ENCODE measurements around the gene TMEM164.
A peak's percentile ranks its signal among the peaks of the same experiment; 100 is the strongest.

TMEM164 gene

DNA sequence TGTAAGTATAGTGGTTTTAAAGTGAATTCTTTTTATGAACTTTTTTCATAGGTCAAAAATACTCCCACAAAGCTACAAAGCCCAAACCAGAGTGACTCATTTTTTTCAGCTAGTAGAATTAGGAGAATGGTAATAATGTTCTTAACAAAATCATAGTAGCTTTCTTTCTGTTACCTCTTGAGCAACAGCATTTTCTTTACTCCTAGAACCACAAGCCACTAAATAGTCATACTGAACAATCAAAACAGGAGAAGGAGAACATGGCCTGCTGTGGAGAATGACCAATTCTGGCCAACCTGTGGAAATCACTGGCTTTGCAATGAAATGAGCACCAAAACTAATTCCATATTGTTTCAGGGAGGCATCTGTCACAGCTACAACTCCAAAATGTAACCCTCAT, 202.1 kb downstream of the TMEM164 start:
- H3K27ac ChIP-seq, result no peak overlapping the region
- CTCF ChIA-PET, result interaction anchor here (0.7 kb wide), 1 partner anchor 141 kb away, joined by 3 read pairs; no protein-coding TSS in a partner anchor
- TF ChIP-seq, protein P1, sequence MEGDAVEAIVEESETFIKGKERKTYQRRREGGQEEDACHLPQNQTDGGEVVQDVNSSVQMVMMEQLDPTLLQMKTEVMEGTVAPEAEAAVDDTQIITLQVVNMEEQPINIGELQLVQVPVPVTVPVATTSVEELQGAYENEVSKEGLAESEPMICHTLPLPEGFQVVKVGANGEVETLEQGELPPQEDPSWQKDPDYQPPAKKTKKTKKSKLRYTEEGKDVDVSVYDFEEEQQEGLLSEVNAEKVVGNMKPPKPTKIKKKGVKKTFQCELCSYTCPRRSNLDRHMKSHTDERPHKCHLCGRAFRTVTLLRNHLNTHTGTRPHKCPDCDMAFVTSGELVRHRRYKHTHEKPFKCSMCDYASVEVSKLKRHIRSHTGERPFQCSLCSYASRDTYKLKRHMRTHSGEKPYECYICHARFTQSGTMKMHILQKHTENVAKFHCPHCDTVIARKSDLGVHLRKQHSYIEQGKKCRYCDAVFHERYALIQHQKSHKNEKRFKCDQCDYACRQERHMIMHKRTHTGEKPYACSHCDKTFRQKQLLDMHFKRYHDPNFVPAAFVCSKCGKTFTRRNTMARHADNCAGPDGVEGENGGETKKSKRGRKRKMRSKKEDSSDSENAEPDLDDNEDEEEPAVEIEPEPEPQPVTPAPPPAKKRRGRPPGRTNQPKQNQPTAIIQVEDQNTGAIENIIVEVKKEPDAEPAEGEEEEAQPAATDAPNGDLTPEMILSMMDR (conservative IDR thresholded peaks at IDR 0.05; ENCODE audit: low read depth), result no peak
- no peak for DNase-seq (ENCODE audit: low spot score)
- POLR2A ChIA-PET (ENCODE audit: low non-redundant PET), result no interaction called here

DNA sequence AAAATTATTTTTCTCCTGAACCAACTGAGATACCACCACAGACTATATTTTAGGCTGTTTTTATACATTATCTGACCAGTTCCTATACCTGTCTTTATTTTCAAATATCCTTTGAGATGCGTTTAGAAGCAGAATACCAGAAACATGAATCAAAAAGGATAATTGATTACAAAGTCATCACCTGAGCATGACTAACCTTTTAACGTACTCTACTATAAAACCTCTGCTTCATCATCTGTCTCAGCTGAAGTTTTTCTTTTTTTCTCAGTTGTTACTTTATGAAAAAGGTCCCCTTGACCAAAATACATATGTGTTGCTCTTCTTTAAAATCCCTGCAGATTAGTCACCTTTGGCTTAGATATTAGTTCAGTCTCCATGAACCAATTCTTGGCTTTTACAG, 205.2 kb downstream of the TMEM164 start:
- no peak for DNase-seq (ENCODE audit: low spot score)
- TF ChIP-seq, protein P1 (conservative IDR thresholded peaks at IDR 0.05; ENCODE audit: low read depth), result no peak
- CTCF ChIA-PET, result no interaction called here
- H3K27ac ChIP-seq, result no peak overlapping the region
- POLR2A ChIA-PET (ENCODE audit: low non-redundant PET), result no interaction called here

DNA sequence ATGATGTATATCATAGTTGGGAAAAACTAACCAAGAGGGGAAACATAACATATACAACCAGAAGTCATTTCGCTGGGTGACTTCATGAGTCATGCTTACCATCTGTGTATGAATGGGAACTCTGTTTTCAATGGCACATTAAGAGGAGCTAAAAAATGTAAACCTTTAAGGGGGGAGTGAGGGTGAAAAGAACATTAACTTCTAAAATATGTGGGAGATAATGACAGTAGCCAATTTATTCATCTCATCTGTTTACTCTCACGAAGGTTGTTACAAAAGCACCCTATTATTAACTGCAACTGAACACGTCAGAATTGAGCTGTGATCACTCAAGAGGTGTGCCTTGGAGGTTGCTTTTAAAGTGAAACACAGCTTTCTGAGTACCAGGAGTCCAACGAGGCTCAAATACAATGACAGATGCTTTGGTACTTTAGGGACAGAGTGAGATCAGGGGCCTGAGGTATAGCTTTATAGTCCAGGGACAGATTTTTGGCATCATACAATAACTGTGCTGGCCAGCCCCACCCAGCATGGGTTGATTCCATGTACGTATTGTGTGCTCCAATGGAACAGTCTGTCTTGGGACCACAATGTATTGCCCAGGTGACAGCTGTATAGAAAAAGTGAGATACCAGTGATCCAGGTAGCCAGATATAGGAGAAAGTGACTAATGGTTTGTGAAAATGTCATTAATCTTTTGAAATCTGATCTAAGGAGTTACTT, 207.7 kb downstream of the TMEM164 start:
- H3K27ac ChIP-seq, result no peak overlapping the region
- peak; percentile 52 for DNase-seq (ENCODE audit: low spot score)
- ChIA-PET CTCF (interaction anchor here (0.7 kb wide), 1 partner anchor 55 kb away, joined by 7 read pairs; no protein-coding TSS in a partner anchor), POLR2A (ENCODE audit: low non-redundant PET) (no interaction called here)
- TF ChIP-seq, protein P1 (conservative IDR thresholded peaks at IDR 0.05; ENCODE audit: low read depth), result no peak

DNA sequence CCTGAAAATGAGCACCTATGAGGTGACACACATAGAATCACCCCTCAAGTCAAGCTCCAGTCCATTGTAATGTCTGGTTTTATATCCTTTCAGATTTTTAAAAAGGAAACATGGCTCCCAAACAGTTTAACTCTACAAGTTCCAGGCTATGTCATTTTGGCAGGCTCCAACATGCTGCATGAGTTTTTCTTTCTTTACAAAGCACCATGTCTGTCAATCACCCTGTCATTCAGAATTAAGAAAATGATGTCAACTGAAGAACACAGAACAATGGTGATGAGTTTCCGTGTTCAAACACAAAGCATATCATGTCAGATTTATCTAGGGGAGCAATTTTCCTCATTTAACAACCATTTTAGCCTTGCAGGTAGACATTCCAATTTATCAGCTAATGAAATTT, 208.4 kb downstream of the TMEM164 start:
- H3K27ac ChIP-seq, result no peak overlapping the region
- ChIA-PET CTCF (no interaction called here), POLR2A (ENCODE audit: low non-redundant PET) (no interaction called here)
- no peak for DNase-seq (ENCODE audit: low spot score)
- TF ChIP-seq, protein P1 (conservative IDR thresholded peaks at IDR 0.05; ENCODE audit: low read depth), result no peak

DNA sequence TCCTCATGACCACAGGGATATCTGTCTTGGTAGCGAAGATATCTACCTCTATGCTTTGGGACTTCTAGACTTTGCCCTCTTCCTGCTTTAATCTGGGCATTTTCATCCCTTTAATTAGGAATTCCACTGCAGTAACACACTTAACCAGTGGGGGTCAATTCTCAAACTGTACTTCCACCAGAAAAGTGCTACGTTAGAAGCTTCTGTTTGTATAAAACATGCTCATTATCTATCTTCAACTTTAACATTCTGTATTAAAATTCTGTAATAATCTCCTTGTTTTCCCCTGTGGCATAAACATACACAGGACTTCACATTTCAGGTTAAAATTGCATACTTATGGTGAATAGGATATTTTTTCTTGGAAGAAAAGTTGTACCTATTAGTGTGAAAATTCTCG, 209.4 kb downstream of the TMEM164 start:
- DNase-seq (ENCODE audit: low spot score), result no peak
- ChIA-PET POLR2A (ENCODE audit: low non-redundant PET) (no interaction called here), CTCF (interaction anchor here (0.6 kb wide), 1 partner anchor 337 kb away, joined by 4 read pairs; no protein-coding TSS in a partner anchor)
- TF ChIP-seq, protein P1 (conservative IDR thresholded peaks at IDR 0.05; ENCODE audit: low read depth), result 0 out of 2 replicates have a peak, but pooled peaks have one; percentile 4
- no peak overlapping the region for H3K27ac ChIP-seq

DNA sequence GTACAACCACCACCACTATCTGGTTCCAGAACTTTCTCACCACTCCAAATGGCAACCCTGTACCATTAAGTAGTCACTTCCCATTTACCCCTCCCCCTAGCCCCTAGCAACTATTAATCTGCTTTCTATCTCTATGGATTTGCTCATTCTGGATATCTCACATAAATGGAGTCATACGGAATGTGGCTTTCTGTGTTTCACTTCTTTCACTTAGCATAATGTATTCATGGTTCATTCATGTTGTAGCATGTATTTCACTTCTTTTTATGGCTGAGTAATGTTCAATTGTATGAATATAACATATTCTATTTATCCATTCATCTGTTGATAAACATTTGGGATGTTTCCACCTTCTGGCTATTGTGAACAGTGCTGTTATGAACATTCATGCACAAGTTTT, 210.3 kb downstream of the TMEM164 start:
- H3K27ac ChIP-seq, result no peak overlapping the region
- CTCF ChIA-PET, result no interaction called here
- TF ChIP-seq, protein P1 (conservative IDR thresholded peaks at IDR 0.05; ENCODE audit: low read depth), result no peak

More for the DNA sequence above, 210.3 kb downstream of the TMEM164 start:
- DNase-seq (ENCODE audit: low spot score), result no peak
- POLR2A ChIA-PET (ENCODE audit: low non-redundant PET), result no interaction called here

Data from RWPE1 (cell line).